SK-N-MC (cell line): ENCODE data around the gene TNNC2.

Experiments
- DNase-seq: peaks from one replicate; pipeline ENCODE4 v3.0.0-alpha.2; 2011; ENCODE audit warnings: low read depth, low spot score
- H3K27ac ChIP-seq: fragments of 200-600 bp; sonication (generic); 2 replicates; pipeline ENCODE4 v1.5.1; 2016; ENCODE audit warnings: mixed run types
- H3K36me3 ChIP-seq: fragments of 200-600 bp; sonication (generic); 2 replicates; pipeline ENCODE4 v1.6.1; 2017; ENCODE audit warnings: antibody characterized with exemption, low read length, mixed read lengths; ENCODE audit not compliant: insufficient read depth
- H3K4me3 ChIP-seq: fragments of 200-600 bp; sonication (generic); 2 replicates; pipeline ENCODE4 v1.5.1; 2016
- H3K9ac ChIP-seq: fragments of 200-600 bp; sonication (generic); 2 replicates; pipeline ENCODE4 v1.8.0; 2017; ENCODE audit warnings: mixed run types, mixed read lengths; ENCODE audit not compliant: insufficient read length
- H3K9me3 ChIP-seq: fragments of 200-600 bp; sonication (generic); 2 replicates; pipeline ENCODE4 v1.6.1; 2017; ENCODE audit warnings: low read depth, mild to moderate bottlenecking, antibody characterized with exemption, low read length, moderate library complexity, mixed read lengths
- EZH2 ChIP-seq: fragments of 200-600 bp; sonication (generic); IDR thresholded peaks from one replicate; pipeline ENCODE4 v1.6.1; 2017; ENCODE audit warnings: antibody characterized with exemption
- FOXP2 ChIP-seq: optimal IDR thresholded peaks from 2 replicates; pipeline ENCODE3; 2011; ENCODE audit warnings: mild to moderate bottlenecking, moderate library complexity; ENCODE audit not compliant: insufficient read depth; ENCODE audit errors: extremely low read length, control extremely low read depth
- POLR2AphosphoS5 ChIP-seq: IDR thresholded peaks from 2 replicates; pipeline ENCODE4 v1.6.1; 2012; ENCODE audit warnings: mild to moderate bottlenecking, low read depth, low read length, borderline replicate concordance

The TNNC2 gene

DNA sequence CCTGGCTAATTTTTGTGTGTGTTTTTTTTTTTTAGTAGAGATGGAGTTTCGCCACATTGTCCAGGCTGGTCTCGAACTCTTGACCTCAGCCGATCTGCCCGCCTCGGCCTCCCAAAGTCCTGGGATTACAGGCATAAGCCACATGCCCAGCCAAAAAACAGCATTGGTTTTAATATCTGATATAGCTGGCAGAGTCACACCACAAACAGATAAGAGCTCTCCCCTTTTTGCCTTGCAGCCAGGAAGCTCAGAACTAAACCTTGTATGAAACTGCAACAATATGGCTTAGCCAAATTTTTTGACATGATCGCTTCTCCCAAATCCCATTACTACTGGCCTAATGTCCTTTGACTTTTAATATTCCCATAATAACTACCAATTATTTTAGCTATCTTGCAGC, 25.2 kb upstream of the TNNC2 start:
- DNase-seq = no peak
- Histone ChIP-seq H3K36me3 (no peaks in the 10 kb centered on the region), H3K9me3 (no peaks in the 10 kb centered on the region), H3K27ac (no peak overlapping the region), H3K9ac (no peak overlapping the region), H3K4me3 (no peak overlapping the region)
- TF ChIP-seq POLR2AphosphoS5 (no peak), EZH2 (no peak), FOXP2 (no peak)

DNA sequence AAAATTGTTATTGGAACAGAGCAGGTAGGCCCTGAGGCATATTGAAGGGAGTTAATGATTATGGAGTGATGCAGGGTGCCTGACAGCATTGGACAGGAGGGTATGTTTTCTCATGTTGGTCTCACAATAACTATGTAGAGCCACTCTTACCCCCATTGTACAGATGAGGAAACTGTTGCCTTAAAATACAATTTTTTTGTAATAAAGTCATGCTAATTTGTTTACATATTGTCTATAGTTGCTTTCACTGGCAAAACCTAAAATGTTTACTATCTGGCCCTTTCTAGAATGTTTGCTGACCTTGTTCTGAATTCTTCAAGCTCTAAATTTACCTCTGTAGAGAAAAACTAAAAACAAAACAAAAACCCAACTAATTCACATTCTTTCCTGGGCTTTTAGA, 24.4 kb upstream of the TNNC2 start:
- Histone ChIP-seq H3K4me3 (no peak overlapping the region), H3K36me3 (no peaks in the 10 kb centered on the region), H3K27ac (no peak overlapping the region), H3K9ac (no peak overlapping the region), H3K9me3 (no peaks in the 10 kb centered on the region)
- DNase-seq = no peak
- no peak for TF ChIP-seq EZH2
- TF ChIP-seq POLR2AphosphoS5 = no peak
- TF ChIP-seq FOXP2 = no peak

DNA sequence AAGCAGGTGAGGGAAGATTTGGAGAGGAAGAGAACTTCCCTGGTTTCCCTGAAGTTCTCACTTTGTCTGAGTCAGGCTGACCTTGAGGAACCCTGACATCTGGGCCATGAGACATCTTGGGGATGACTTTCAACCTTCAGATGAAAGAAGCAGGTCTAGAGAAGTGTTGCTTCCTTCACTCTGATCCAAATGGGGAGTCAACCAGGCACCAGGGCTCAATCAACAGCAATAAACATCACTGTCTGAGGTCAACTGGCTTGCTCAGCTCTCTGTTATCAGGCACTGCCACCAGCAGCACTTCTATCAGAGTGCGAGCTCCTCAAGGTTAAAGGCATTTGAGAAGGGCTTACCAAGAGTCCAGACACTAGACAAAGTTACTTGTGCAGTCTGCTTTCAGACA, 23.8 kb upstream of the TNNC2 start:
- Histone ChIP-seq H3K9ac (no peak overlapping the region), H3K36me3 (no peaks in the 10 kb centered on the region), H3K4me3 (no peak overlapping the region), H3K9me3 (no peaks in the 10 kb centered on the region), H3K27ac (no peak overlapping the region)
- no peak for DNase-seq
- TF ChIP-seq FOXP2 (no peak), POLR2AphosphoS5 (no peak), EZH2 (no peak)

DNA sequence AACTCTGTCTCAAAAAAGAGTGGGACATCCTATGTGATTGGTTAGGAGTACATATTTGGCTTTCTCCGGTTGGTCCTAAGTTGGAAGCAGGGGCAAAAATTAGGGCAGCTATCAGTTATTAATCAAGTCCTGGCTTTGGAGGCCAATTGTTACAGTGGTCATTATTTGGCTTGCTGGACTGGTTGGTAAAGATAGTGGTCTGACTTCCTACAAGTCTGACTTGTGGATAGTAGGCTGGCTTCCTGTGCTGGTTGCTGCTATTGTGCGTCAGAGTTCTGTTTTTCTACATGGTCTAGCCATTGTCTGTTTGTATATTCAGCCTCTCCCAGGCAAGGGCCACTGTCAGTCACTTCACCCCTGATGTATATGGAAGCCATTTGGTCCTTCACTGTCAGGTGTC, 23.1 kb upstream of the TNNC2 start:
- H3K36me3 ChIP-seq = no peaks in the 10 kb centered on the region
- H3K9me3 ChIP-seq = no peaks in the 10 kb centered on the region
- no peak for TF ChIP-seq POLR2AphosphoS5
- TF ChIP-seq EZH2 = no peak
- TF ChIP-seq FOXP2 = no peak
- no peak overlapping the region for H3K9ac ChIP-seq
- no peak for DNase-seq
- H3K27ac ChIP-seq = no peak overlapping the region
- H3K4me3 ChIP-seq = no peak overlapping the region

DNA sequence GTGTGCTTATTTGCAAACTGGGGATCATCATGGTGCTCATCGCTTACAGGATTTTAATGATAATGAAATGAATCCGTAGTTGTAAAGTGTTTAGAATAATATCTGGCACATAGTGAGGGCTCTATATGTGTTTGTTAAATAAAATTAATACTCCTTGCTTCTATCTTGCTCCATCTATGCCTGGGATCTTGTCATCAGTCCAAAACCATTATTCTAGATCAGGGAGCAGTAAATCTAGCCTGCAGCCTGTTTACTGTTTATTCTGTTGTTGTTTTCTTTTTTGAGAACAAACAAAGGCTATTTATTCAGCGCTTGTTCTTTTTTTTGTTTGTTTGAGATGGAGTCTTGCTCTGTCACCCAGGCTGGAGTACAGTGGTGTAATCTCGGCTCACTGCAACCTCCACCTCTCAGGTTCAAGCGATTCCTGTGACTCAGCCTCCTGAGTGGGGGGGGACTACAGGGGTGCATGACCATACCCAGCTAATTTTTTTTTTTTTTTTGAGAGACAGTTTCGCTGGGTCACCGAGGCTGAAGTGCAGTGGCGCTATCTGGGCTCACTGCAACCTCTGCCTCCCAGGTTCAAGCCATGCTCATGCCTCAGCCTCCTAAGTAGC, 22.0 kb upstream of the TNNC2 start:
- Histone ChIP-seq H3K9ac (no peak overlapping the region), H3K9me3 (no peaks in the 10 kb centered on the region), H3K36me3 (no peaks in the 10 kb centered on the region), H3K4me3 (no peak overlapping the region), H3K27ac (no peak overlapping the region)
- DNase-seq = no peak
- TF ChIP-seq EZH2 (no peak), FOXP2 (no peak), POLR2AphosphoS5 (no peak)

DNA sequence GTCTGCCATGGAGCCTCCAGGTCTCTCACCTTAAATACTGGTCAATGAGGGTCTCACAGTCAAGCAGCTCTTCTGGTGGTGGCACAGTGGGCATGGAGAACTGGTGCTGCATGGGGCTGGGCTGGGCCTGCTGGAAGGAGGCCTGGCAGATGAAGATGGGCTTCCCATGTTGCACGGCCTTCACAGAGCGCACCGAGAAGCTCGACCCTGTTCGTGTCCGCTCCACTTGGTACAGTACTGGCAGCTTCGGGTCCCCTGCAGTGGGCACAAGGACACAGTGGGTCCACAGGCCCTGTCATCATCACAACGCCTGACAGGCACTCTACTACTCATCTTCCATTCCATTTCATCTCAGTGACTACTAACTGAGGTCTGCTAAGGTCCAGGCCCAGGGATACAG, 21.3 kb upstream of the TNNC2 start:
- no peak for TF ChIP-seq POLR2AphosphoS5
- TF ChIP-seq EZH2 = no peak
- no peak for TF ChIP-seq FOXP2
- no peak for DNase-seq
- Histone ChIP-seq H3K9me3 (no peaks in the 10 kb centered on the region), H3K9ac (no peak overlapping the region), H3K27ac (no peak overlapping the region), H3K36me3 (no peaks in the 10 kb centered on the region; the same call in 1 of the 2 replicates), H3K4me3 (no peak overlapping the region)

DNA sequence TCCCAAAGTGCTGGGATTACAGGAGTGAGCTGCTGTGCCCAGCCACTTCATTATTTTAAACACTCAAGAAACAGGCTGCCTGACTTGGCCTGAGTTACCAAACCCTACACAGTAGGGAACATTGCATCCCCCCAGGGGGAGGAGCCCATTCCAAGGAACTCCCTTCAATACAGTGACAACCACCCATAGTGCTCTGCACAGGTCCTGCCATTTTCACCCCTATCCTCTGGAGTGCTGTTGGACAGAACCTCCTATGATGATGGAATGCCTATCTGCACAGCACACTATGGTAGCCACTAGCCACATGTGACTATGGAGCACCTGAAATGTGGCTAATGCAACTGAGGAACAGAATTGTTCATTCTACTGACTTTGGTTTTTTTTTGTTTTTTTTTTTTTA, 18.3 kb upstream of the TNNC2 start:
- Histone ChIP-seq H3K9me3 (no peaks in the 10 kb centered on the region), H3K36me3 (no peaks in the 10 kb centered on the region; the same call in 1 of the 2 replicates), H3K4me3 (no peak overlapping the region), H3K27ac (no peak overlapping the region), H3K9ac (no peak overlapping the region)
- DNase-seq = no peak
- TF ChIP-seq EZH2 (no peak), FOXP2 (no peak), POLR2AphosphoS5 (no peak)

DNA sequence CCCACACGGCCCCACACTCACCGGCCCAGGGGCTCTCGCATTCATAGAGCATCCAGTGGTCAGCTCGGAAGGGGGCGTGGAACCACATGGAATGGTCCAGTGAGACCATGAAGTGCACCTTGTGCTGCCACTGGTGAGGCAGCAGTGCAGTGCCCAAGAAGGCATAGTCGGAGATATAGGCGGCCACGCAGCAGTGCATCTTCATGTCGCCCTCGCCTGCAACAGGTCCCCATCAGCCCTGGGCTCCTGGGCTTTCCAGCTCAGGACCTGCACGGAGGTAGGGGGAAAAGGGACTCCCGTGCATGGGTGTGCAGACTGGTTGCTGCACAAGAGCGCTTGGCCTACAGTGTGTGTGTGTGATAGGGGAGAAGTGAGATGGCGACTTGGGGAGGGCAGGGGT, 16.4 kb upstream of the TNNC2 start:
- Histone ChIP-seq H3K4me3 (no peak overlapping the region), H3K9ac (no peak overlapping the region), H3K9me3 (no peaks in the 10 kb centered on the region), H3K27ac (no peak overlapping the region), H3K36me3 (no peaks in the 10 kb centered on the region; the same call in 1 of the 2 replicates)
- no peak for DNase-seq
- TF ChIP-seq POLR2AphosphoS5 = no peak
- TF ChIP-seq FOXP2 = no peak
- no peak for TF ChIP-seq EZH2
